Common myeloid progenitor, CD34-positive (primary cell): ENCODE measurements around the gene METTL22.
A peak's percentile ranks its signal among the peaks of the same experiment; 100 is the strongest.

Source experiments
- CTCF ChIA-PET: fragments of 350-600 bp; sonication (Branson Sonifier 250); formaldehyde crosslinking; loops from one replicate; lab custom pipeline; 2021; ENCODE audit warnings: antibody characterized with exemption; lab: Charles Lee
- POLR2A ChIA-PET: fragments of 350-600 bp; sonication (Branson Sonifier 250); formaldehyde crosslinking; loops from one replicate; lab custom pipeline; 2021; ENCODE audit warnings: antibody characterized with exemption; lab: Charles Lee
- DNase-seq, 3 donors: peaks; one replicate each; pipeline versions ENCODE4 v3.0.0 to v3.0.0-alpha.2; 2013
- H3K27ac ChIP-seq, 2 experiments: 1 replicate in 1 of 2; 2 replicates in 1 of 2; pipeline ENCODE4 v1.7.0; 2013; ENCODE audit warnings: inconsistent platforms in 2 of 2, low read length in 2 of 2, mild to moderate bottlenecking in 2 of 2, low read depth in 1 of 2, moderate library complexity in 1 of 2; ENCODE audit not compliant: severe bottlenecking in 2 of 2, insufficient read depth in 1 of 2, poor library complexity in 1 of 2
- H3K27me3 ChIP-seq, 5 experiments: replicated peaks in 2 of 5; 1 replicate in 3 of 5; 2 replicates in 2 of 5; pipeline versions ENCODE4 v1.6.1 to v1.7.0; 2013; ENCODE audit warnings: low read length in 4 of 5, mild to moderate bottlenecking in 2 of 5, moderate library complexity in 2 of 5, inconsistent platforms in 1 of 5; ENCODE audit not compliant: insufficient read depth in 5 of 5, control insufficient read depth in 4 of 5
- H3K36me3 ChIP-seq, 4 experiments: 1 replicate in 2 of 4; 2 replicates in 2 of 4; pipeline versions ENCODE4 v1.6.1 to v1.7.0; 2013; ENCODE audit warnings: low read length in 3 of 4, control low read depth in 1 of 4, mild to moderate bottlenecking in 1 of 4; ENCODE audit not compliant: control insufficient read depth in 4 of 4, insufficient read depth in 4 of 4
- H3K4me1 ChIP-seq, 4 experiments: 1 replicate in 3 of 4; 2 replicates in 1 of 4; pipeline versions ENCODE4 v1.6.1 to v1.7.1; 2013; ENCODE audit warnings: low read length in 3 of 4, mild to moderate bottlenecking in 3 of 4, control low read depth in 1 of 4, inconsistent platforms in 1 of 4, moderate library complexity in 1 of 4; ENCODE audit not compliant: control insufficient read depth in 4 of 4, insufficient read depth in 4 of 4; ENCODE audit errors: control extremely low read depth in 1 of 4
- H3K4me3 ChIP-seq, 7 experiments: 1 replicate in 4 of 7; 2 replicates in 3 of 7; pipeline versions ENCODE4 v1.5.1 to v1.7.0; 2013; ENCODE audit warnings: mild to moderate bottlenecking in 7 of 7, low read length in 6 of 7, moderate library complexity in 6 of 7, inconsistent platforms in 2 of 7, low read depth in 2 of 7, control low read depth in 1 of 7; ENCODE audit not compliant: insufficient read depth in 4 of 7, control insufficient read depth in 1 of 7; ENCODE audit errors: extremely low read depth in 1 of 7
- H3K9me3 ChIP-seq, 5 experiments: 1 replicate in 4 of 5; 2 replicates in 1 of 5; pipeline versions ENCODE4 v1.6.1 to v1.7.1; 2013; ENCODE audit warnings: low read length in 4 of 5, mild to moderate bottlenecking in 2 of 5, inconsistent platforms in 1 of 5, low read depth in 1 of 5, moderate library complexity in 1 of 5; ENCODE audit not compliant: control insufficient read depth in 4 of 5, insufficient read depth in 2 of 5; ENCODE audit errors: control extremely low read depth in 1 of 5
- WGBS: methylation state at CpG from one replicate; pipeline ENCODE4 v1.1.5; 2013; ENCODE audit not compliant: insufficient coverage; 5-methylcytosine and 5-hydroxymethylcytosine counted together

Gene METTL22

GRCh38 chr16:8669481-8669880, 48.0 kb downstream of the METTL22 start:
- CTCF ChIA-PET, result interaction anchor here (2.7 to 13.1 kb wide), 2 partner anchors 12 to 213 kb away, joined by 8 to 85 read pairs; partner anchors contain the start of gene LITAFD
- DNase-seq, result no peak
- Histone ChIP-seq H3K36me3 (peaks cover 0 to 17% (median 0%) of the 10 kb centered on the region in 4 experiments), H3K9me3 (no peaks in the 10 kb centered on the region), H3K4me3 (no peak overlapping the region), H3K27me3 (no peaks in the 10 kb centered on the region), H3K27ac (no peak overlapping the region), H3K4me1 (peaks cover 0 to 7% (median 5%) of the 10 kb centered on the region in 4 experiments)
- no CpG with 5 or more reads among the region's 1 CpG for WGBS
- POLR2A ChIA-PET, result no interaction called here

- no peak for DNase-seq
- WGBS, result 100% methylated on average over 1 of the region's 1 CpG
- CTCF ChIA-PET, result interaction anchor here (1.2 to 13.1 kb wide), 4 partner anchors 13 to 213 kb away, joined by 3 to 85 read pairs (median 6); partner anchors contain the start of gene LITAFD
- no peak overlapping the region for H3K27ac ChIP-seq
- H3K27me3 ChIP-seq, result no peaks in the 10 kb centered on the region
- H3K9me3 ChIP-seq, result no peaks in the 10 kb centered on the region
- peaks cover 0 to 14% (median 0%) of the 10 kb centered on the region in 4 experiments for H3K36me3 ChIP-seq
- no peak overlapping the region for H3K4me3 ChIP-seq
- POLR2A ChIA-PET, result no interaction called here
- H3K4me1 ChIP-seq, result peaks cover 0 to 13% (median 10%) of the 10 kb centered on the region in 4 experiments
Observed at GRCh38 chr16:8670014-8670560, 48.6 kb downstream of the METTL22 start.

- Histone ChIP-seq H3K36me3 (no peaks in the 10 kb centered on the region), H3K4me1 (peaks cover 0 to 13% (median 10%) of the 10 kb centered on the region in 4 experiments), H3K9me3 (no peaks in the 10 kb centered on the region), H3K4me3 (peak overlapping the region; percentile 45 to 86 (median 66)), H3K27me3 (peaks cover 0 to 3% (median 0%) of the 10 kb centered on the region in 5 experiments), H3K27ac (no peak overlapping the region)
- ChIA-PET CTCF (interaction anchor here (1.2 to 2.6 kb wide), 3 partner anchors 116 to 206 kb away, joined by 3 to 6 read pairs (median 5); partner anchors contain the start of genes PMM2 and TMEM186), POLR2A (interaction anchor here (0.7 kb wide), 1 partner anchor 92 kb away, joined by 3 read pairs; no protein-coding TSS in a partner anchor)
- no peak for DNase-seq
- WGBS, result 14% methylated on average over 23 of the region's 24 CpGs
Observed at GRCh38 chr16:8673611-8674412, 52.3 kb downstream of the METTL22 start.

GRCh38 chr16:8674413-8675022, 53.0 kb downstream of the METTL22 start, which contains the start of gene ABAT:
Gene ABAT (plus strand): TSS chr16:8674617. CDS start chr16:8735740, 61,123 bp downstream.
- H3K27me3 ChIP-seq, result peaks cover 0 to 3% (median 0%) of the 10 kb centered on the region in 5 experiments
- peaks cover 0 to 13% (median 10%) of the 10 kb centered on the region in 4 experiments for H3K4me1 ChIP-seq
- ChIA-PET POLR2A (no interaction called here), CTCF (interaction anchor here (1.2 to 2.6 kb wide), 2 partner anchors 124 to 206 kb away, joined by 3 to 6 read pairs; partner anchors contain the start of genes PMM2 and TMEM186)
- H3K36me3 ChIP-seq, result no peaks in the 10 kb centered on the region
- WGBS, result 3% methylated on average over 43 of the region's 49 CpGs
- DNase-seq, result peak; percentile 78 to 92 (median 90)
- no peak within 1 kb of the TSS for H3K27ac ChIP-seq
- H3K9me3 ChIP-seq, result peaks cover 0 to under 1% (median 0%) of the 10 kb centered on the region in 5 experiments
- peak within 1 kb of the TSS; percentile 45 to 86 (median 71) for H3K4me3 ChIP-seq

- POLR2A ChIA-PET, result no interaction called here
- Histone ChIP-seq H3K9me3 (peaks cover 0 to 5% (median 0%) of the 10 kb centered on the region in 5 experiments), H3K4me1 (peaks cover 0 to 13% (median 10%) of the 10 kb centered on the region in 4 experiments), H3K36me3 (peaks cover 0 to 2% (median 0%) of the 10 kb centered on the region in 4 experiments), H3K27ac (no peak overlapping the region), H3K4me3 (peak overlapping the region in 6 of 7 experiments; percentile 67 to 86 (median 72)), H3K27me3 (peaks cover 0 to 3% (median 0%) of the 10 kb centered on the region in 5 experiments)
- WGBS, result 94% methylated on average over 10 of the region's 13 CpGs
- CTCF ChIA-PET, result interaction anchor here (0.8 kb wide), 1 partner anchor 8 kb away, joined by 3 read pairs; no protein-coding TSS in a partner anchor
- peak in 2 of 3 donors; percentile 16 to 20 for DNase-seq
Observed at GRCh38 chr16:8675183-8676159, 54.0 kb downstream of the METTL22 start.

- CTCF ChIA-PET, result interaction anchor here (0.8 to 1.1 kb wide), 2 partner anchors 9 to 11 kb away, joined by 3 to 4 read pairs; no protein-coding TSS in a partner anchor
- POLR2A ChIA-PET, result interaction anchor here (0.6 kb wide), 1 partner anchor 127 kb away, joined by 5 read pairs; no protein-coding TSS in a partner anchor
Observed at GRCh38 chr16:8676160-8676547, 54.7 kb downstream of the METTL22 start.

More at GRCh38 chr16:8676160-8676547, 54.7 kb downstream of the METTL22 start:
- Histone ChIP-seq H3K9me3 (peaks cover 0 to 5% (median 0%) of the 10 kb centered on the region in 5 experiments), H3K4me1 (peaks cover 0 to 13% (median 10%) of the 10 kb centered on the region in 4 experiments), H3K4me3 (no peak overlapping the region), H3K27ac (no peak overlapping the region), H3K36me3 (peaks cover 0 to 2% (median 0%) of the 10 kb centered on the region in 4 experiments), H3K27me3 (peaks cover 0 to 3% (median 0%) of the 10 kb centered on the region in 5 experiments)
- no peak for DNase-seq
- 75% methylated on average over 5 of the region's 5 CpGs for WGBS
